A549 treated with Hydrocortisone at 1 μM for 4 hours (cell line): ENCODE data around the gene MAGEH1. TPM values are rescaled to one million over a fixed set of nuclear protein-coding genes. Genes with fewer than 3 reads are reported as not detected.

Source experiments
- total RNA-seq: library from RNA; stranded (reverse); fragments of 200-300 nt; extraction: Qiagen RNA extraction; gene quantifications from 5 replicates; pipeline ENCODE4 v1.2.3, GENCODE V29; 2022

Gene MAGEH1, protein sequence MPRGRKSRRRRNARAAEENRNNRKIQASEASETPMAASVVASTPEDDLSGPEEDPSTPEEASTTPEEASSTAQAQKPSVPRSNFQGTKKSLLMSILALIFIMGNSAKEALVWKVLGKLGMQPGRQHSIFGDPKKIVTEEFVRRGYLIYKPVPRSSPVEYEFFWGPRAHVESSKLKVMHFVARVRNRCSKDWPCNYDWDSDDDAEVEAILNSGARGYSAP
- total RNA-seq = 6.1 to 7.2 TPM (median 6.5 TPM) in 5 replicates

DNA sequence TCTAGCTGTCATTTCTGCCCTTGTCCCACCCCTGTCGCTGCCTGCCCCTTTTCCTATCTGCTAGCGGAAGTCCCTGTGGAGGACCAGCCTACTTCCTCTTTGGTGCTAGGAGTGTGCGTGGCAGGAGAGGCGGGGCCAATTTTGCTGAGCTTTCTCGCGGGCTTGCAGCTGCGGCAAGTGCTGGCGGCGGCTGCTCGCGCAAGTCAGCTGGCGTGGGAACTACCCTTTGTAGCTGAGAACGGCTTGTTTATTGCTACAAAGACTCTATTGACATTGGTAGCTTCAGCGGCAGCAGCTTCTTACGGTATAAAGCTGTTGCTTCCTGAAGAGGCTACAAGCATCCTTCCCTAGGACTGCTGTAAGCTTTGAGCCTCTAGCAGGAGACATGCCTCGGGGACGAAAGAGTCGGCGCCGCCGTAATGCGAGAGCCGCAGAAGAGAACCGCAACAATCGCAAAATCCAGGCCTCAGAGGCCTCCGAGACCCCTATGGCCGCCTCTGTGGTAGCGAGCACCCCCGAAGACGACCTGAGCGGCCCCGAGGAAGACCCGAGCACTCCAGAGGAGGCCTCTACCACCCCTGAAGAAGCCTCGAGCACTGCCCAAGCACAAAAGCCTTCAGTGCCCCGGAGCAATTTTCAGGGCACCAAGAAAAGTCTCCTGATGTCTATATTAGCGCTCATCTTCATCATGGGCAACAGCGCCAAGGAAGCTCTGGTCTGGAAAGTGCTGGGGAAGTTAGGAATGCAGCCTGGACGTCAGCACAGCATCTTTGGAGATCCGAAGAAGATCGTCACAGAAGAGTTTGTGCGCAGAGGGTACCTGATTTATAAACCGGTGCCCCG is at the start of gene MAGEH1:
Gene MAGEH1 (plus strand): TSS at position 138 of the 843 bp plus-strand sequence. CDS start 248 bp downstream, at position 386.

DNA sequence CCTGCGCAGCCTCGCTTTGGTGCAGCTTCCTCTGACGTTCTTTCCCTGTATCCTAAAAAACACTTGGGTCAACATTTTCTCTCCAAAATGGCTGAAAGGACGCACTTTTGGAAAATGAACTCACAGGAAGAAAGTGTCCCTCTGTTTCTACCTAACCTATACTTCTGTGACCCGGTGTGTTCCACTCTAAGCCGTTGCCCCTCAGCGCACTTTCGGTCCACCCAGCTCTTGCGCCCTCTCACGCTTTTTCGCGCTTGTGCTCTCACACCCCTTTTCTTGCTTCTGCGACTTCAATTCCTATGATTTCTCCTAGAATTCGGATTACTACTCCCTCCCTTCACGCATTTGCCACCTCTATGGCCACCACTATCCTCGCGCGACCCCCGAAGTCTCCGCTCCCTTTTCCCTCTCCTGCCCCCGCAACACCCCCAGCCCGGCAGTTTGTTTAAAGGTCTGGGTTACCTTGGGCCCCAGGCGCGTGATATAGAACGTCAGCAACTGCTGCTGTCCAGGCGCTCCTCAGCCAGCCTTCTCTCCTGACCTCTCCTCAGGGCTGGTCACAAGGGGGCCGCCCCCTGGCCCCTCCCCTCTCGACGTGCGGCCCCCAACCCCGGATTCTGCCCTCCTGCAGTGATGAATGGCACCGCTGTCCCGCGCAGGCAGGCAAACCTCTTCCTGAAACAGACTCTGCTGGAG is 37.5 kb downstream of the MAGEH1 start, which contains the start of gene USP51:
Gene USP51 (minus strand): TSS at position 535 of the 696 bp plus-strand sequence. CDS start 909 bp downstream, outside the sequence.

Other genes with a start within 250 kb of the MAGEH1 start
- not detected in 5 replicates for gene PAGE5, start 231.8 kb upstream of the MAGEH1 start, total RNA-seq
- gene PAGE3, start 187.2 kb upstream of the MAGEH1 start, total RNA-seq = not detected in 5 replicates
- gene USP51, start 37.7 kb downstream of the MAGEH1 start, total RNA-seq = 0.37 to 0.71 TPM (median 0.59 TPM) in 5 replicates
- gene FOXR2, start 171.3 kb downstream of the MAGEH1 start, total RNA-seq = not detected in 5 replicates